ENCODE data around the gene TBXA2R.
"Not testable (repeated sequence)": the region's sequence is repeated elsewhere in the genome, so short reads cannot be mapped to it uniquely, and the experiment has no call there.

TBXA2R gene

DNA sequence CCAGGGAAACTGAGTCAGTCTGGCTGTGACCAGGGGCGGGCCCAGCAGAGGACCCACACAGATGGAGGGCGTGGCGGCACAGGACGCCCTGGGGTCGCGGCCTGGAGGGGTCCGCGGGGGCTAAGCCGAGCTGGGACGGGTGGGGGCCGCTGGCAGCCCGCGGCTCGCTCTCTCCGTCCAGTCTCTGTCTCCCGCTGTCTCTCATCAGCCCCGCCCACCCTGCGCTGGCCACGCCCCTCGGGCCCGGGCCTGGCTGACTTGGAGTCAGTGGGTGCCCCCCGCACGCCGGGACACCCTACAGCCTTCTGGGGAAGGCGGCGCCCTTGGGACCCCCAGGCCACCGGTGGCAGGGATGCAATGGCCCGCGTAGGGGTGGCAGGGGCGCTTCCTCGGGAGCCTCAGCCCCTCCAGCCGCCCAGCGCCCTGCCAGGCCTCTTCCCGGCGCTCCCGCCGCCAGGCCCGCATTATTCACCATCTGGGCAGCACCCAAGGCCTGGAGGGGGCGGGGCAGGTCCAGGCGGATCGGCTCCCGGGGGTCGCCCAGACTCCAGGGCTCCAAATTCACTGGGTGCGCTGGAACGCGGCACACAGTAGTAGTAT, at the start of gene TBXA2R:
TBXA2R (minus strand) TSS at position 186 of the 600 bp plus-strand sequence. CDS start 6,241 bp downstream, outside the sequence.
- DNase-seq (ENCODE audit: low read depth in 3 of 3, low spot score in 1 of 3) = peak in 1 of 3 donors; percentile 51

DNA sequence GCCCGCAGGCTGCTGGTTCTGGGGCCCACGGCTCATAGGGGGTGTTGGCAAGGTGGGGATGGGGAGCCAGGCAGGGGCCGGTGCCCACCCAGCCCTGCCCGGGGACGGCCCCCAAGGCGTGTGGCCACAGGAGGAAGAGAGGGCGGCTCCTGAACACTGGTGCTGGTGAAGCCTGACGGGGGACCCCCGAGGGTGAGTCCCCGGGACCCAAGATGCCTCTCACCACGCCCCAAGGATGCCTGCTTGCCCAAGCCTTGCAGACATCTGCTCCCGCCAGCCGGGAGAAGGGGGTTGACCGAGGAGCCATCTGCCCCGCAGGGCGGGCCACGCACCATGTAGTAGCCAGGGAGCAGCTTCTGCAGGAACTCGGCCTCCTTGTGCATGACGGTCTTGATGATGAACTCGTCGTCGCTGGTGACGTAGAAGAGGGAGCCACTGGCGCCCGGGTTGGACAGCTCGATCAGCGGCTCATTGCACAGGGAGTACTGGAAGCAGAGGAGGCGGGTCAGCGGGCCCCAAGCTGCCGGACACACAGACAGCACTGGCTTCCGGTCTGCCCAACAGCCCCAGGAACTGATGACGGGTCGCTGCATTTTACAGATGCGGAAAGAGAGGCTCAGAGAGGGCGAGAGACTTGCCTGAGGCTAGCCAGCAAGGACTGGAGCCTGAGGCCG, 49.5 kb upstream of the TBXA2R start:
- DNase-seq (ENCODE audit: low read depth in 3 of 3, low spot score in 1 of 3) = no peak

DNA sequence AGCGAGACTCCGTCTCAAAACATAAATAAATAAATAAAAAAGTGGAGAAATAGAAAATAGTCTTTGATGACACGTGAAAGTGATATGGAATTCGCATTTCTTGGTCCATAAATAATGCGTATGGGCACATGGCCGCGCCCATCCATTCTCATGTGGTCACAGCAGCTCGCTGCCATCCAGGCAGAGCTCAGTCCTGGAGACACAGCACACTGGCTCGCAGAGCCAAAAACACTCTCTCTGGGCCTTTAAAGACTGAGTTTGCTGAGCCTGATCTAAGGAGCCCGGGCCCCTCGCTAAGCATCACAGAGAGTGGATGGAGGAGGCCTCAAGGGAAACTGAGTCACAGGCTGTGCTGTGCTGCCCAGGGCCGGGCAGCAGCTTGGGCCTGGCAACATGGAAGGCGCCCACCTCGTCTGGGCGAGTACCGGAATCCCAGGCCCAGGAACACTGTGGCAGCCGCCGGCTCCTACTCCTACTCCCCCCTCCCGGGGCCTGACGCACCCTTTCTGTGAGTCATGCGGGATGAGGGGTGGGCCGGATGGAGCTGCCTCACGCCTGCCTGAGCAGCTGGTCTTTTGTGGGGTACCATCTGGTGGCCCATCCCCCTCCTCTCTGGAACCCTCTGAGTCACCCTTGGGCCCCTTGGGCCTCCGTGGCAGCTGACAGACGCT, 48.9 kb upstream of the TBXA2R start:
- no peak for DNase-seq (ENCODE audit: low read depth in 3 of 3, low spot score in 1 of 3)

DNA sequence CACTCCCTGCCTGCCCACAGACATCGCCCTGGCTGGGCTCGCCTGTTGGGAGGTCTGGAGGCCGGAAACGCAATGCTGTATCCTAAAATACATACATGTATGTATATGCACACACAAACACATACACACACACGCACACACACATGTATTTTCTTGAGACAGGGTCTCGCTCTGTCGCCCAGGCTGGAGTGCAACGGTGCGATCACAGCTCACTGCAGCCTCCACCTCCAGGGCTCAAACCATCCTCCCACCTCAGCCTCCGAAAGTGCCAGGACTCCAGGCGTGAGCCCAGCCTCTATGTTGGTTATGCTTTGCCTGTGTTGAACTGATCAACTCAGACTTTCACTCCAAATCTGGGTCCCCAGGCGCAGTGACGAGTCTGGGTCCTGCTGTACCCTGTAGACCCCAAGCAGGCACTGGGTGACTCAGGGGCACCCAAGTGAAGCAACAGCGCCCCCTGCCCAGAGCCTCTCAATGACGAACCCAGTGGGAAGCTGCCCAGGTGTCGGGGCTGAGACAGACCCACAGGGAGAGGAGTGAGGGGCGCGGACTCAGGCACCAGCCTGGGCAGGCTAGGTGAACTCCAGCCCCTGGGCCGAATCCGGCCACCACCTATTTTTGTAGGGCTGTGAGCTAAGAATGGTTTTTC, 47.3 kb upstream of the TBXA2R start:
- no peak for DNase-seq (ENCODE audit: low read depth in 3 of 3, low spot score in 1 of 3)

DNA sequence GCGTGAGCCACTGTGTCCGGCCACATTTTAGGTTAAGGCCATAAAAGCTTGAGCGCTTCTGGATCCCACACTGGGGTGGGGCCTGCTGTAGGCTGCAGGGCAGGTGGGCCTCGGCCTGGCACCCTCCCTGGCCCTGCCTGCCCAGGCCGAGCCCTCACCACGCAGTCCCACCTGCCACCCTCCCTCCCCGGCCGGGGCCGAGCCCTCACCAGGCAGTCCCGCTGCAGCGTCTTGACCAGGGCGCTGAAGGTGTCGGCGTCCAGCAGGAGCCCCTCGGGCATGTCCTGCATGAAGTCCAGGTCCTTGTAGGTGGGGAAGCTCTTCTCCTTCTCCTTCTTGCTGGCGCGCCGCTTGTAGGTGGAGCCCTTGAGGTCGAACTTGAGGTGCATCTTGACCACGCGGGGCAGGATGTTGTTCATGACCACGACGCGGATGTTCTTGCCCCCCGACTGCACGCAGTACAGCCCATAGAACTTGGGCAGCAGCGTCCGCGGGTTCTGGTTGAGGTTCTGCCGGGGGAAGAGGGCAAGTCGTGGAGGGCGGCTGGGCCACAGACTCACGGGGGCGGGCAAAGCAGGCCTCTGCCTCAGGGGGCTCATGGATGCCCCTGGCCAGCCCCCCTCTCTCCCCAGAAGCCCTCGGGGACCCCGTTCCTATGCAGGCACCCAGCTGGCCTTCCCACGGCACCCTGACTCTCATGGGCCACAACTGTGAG, 46.6 kb upstream of the TBXA2R start:
- DNase-seq (ENCODE audit: low read depth in 3 of 3, low spot score in 1 of 3) = no peak

DNA sequence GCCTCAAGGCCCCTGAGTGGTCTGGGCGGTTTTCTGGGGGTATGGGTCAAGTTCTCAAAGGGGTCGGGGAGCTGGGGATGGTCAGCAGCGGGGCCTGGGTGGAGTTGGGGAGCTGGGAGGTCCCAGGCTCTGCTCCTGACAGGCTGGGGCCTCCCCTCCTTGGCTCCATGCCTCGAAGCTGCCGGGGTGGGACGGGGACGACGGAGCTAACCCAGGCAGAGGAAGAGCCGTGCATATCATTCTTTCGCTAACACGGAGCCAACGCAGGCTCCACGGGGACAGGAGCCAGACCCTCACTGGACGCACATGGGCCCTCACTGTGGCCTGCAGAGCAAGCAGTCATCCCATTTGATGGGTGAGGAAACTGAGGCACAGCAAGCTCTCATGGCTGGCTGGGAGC, 45.7 kb upstream of the TBXA2R start:
- no peak for DNase-seq (ENCODE audit: low read depth in 3 of 3, low spot score in 1 of 3)

DNA sequence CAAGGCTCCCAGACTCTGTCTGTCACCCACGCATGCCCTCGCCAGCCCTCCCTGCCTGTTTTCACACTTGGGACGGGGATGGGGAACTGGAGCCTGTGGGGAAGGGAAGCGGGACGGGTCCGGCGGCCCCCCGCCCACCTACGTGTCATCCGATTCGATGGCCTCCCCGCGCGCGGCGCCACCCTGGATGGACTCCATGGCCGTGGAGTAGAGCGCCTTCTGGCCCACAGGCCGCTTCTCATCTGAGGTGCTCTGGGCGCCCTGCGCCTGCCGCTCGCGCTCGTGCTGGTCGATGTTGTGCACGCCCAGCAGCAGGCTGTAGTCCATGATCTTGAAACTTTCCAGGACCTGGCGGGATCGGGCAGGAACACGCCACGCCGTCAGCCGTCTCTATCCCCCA, 45.0 kb upstream of the TBXA2R start:
- DNase-seq (ENCODE audit: low read depth in 3 of 3, low spot score in 1 of 3) = no peak

DNA sequence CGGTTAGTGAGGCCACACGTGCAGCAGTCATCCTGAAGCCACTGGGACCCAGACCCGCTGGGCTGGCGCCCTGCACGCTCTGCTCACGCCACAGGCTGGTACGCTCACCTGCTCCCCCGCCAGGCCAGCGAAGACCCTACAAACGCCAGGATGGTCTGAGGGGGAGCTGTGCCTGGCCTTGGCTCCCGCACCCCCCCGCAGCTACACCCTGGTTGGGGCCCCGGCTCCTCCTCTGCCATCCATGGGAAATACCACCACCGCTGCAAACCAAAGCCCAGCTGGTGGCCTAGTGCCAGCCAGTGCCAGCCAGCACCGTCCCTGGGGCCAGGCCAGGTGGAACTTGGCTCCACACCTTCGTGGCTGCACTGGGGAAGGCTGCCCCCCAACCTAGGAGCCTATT, 43.2 kb upstream of the TBXA2R start:
- no peak for DNase-seq (ENCODE audit: low read depth in 3 of 3, low spot score in 1 of 3)

DNA sequence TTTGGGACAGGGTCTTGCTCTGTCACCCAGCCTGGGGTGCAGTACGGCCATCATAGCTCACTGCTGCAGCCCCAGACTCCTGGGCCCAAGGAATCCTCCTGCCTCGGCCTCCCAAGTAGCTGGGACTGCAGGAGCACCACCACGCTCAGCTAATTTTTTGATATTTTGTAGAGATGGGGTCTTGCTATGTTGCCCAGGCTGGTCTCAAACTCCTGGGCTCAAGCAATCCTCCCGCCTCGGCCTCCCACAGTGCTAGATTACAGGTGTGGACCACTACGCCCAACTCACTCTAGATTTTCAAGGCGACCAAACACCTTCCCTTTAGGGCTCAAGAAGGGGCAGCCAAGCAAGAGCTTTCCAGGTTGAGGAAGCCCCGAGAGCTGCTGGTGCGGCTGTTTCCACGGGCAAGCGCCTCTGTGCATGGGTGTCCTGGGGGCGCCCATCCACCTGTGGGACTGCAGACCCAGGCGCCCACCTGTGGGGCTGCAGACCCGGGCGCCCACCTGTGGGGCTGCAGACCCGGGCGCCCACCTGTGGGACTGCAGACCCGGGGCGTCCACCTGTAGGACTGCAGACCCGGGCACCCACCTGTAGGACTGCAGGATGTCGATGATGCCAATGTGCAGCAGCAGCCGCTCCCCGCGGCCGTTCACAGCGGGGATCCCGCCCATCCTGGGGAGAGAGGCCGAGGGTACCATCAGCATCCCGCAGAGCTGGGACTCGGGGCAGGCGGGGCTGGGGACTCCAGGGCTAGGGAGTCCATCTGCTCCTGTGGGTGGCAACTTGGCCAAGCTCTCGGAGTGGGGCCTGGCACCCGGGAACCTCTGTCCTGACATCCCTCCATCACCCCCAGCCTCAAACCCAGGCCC, 41.6 kb upstream of the TBXA2R start:
- DNase-seq (ENCODE audit: low read depth in 3 of 3, low spot score in 1 of 3) = no peak

DNA sequence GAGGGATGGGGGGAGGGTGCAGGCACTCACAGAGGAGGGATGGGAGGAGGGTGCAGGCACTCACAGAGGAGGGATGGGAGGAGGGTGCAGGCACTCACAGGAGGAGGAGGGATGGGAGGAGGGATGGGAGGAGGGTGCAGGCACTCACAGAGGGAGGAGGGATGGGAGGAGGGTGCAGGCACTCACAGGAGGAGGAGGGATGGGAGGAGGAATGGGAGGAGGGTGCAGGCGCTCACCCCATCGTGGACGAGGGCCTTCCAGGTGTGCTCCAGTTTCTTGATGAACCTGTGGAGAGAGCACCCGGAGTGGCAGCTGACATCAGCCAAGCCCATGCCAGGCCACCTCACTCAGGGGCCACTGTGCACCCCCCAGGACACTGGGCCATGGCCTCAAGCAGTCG, 40.4 kb upstream of the TBXA2R start:
- DNase-seq (ENCODE audit: low read depth in 3 of 3, low spot score in 1 of 3) = not testable (repeated sequence)

DNA sequence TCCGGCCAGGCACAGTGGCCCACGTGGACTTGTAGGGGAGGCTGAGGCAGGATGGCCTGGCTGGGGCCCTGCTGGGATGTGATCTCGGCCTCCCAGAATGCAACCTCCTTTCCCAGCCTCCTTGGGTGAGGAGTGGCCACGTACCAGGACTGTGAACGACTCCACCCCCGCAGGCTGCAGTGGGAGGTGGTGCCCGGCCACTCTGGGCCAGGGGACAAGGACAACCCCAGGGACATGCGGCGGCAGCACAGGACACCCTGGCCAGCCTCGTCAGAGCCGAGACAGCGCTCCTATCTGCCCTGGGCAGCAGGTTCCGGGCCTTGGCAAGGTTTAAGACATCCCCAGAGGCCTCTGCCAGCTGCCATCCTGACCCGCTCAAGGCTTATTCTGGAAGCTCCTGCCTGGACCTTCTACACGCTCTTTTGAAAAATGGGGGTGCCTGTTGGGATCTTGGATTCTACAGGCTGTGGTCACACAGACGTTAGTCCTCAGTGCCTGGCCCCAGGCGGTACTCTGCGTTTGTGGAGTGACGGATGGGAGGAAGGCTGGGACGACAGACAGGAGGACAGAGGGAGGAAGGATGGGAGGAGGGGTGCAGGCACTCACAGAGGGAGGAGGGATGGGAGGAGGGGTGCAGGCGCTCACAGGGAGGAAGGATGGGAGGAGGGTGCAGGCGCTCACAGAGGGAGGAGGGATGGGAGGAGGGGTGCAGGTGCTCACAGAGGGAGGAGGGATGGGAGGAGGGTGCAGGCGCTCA, 39.8 kb upstream of the TBXA2R start:
- no peak for DNase-seq (ENCODE audit: low read depth in 3 of 3, low spot score in 1 of 3)

DNA sequence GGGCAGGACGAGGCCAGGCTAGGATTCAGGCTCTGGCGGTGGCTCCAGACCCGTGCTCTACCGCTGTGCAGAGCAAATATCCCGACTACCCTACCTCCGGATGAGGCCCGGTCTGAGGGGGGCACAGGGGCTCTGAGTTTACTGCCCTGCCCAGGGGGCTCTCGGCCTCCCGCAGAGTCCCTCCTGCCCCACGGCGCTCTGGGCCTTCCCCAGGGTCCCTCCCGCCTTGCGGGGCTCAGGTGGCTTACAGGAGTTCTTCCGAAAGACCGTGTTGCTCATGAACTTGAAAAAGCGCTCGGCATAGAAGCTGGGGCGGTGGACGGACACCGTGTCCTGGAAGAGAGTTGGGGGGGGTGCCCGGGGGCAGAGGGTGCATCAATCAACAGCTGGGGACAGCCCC, 39.1 kb upstream of the TBXA2R start:
- DNase-seq (ENCODE audit: low read depth in 3 of 3, low spot score in 1 of 3) = no peak

DNA sequence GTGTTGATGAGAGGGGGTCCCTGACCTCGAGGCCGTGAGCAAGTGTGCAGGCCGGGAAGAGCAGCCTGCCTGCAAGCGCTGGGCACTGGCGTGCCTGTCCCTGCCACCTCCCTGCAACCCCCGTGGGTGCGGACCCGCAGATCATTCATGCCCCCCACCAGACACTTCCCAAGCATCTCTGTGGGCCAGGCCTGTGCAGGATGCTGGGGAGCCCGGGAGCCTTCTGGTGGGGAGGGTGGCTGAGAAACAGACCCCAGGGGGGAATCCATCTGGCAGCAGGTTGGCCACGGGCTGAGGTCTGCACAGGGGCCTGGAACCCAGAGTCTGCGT, 38.4 kb upstream of the TBXA2R start:
- no peak for DNase-seq (ENCODE audit: low read depth in 3 of 3, low spot score in 1 of 3)

DNA sequence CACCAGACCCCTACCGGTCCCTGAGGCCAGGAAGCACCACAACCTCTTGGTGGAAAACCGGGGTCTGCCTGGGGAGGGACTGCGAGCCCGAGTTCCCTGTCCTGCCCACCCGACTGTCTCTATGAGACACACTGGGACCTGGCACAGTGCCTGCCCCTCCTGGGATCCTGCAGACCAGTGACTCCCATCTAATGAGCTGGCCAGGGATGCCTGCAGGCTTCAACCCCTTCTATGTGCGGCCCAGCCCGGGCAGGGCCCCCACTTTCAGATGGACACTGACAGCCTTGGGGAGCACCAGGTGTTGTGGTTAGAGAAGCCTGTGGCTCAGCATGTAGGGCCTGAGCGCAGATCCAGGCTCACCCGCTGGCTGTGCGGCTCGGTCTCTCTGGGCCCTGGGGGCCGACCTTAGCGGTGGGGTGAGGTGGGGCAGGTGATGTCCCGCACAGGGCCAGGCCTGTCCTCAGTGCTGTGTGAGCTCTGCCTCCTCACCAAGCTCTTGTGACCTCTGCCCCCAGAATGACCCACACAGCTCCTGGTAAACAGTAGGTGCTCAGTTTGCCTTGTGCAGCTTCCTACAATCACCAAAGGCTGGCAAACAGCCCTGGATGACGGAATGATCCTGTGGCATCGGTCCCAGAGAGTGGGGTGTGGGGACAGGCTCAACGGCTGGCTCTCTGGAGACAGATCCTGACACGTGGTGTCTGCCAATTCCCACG, 37.8 kb upstream of the TBXA2R start:
- no peak for DNase-seq (ENCODE audit: low read depth in 3 of 3, low spot score in 1 of 3)

DNA sequence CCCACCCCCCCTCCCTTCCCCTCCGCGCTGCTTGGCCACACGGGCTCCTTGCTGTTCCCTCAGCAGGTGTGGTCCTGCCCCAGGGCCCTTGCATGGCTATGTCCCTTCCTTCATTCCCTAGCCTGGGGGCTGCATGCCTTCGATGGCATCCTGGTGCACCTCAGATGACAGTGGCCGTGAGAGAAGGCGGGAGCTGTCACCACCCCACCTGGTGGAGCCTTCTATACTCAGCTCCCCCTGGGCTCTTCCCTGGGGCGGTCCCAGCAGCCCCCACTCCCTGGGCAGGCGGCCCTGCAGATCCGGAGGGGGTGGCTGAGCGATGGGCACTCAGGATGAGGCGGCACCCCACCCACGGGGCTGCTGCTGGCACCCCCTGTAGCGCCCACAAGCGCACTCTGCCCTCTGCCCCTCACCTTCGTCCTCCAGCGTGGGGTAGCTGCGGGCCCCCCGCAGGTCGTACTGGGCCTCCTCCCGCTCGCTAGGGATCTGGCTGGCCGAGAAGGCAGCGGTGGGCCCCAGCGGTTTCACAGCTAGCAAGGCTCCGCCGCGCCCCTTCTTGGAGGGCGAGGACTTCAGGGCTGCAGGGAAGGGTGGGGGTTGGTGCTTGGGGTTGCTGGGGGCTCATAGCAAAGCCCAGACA, 37.1 kb upstream of the TBXA2R start:
- DNase-seq (ENCODE audit: low read depth in 3 of 3, low spot score in 1 of 3) = no peak

DNA sequence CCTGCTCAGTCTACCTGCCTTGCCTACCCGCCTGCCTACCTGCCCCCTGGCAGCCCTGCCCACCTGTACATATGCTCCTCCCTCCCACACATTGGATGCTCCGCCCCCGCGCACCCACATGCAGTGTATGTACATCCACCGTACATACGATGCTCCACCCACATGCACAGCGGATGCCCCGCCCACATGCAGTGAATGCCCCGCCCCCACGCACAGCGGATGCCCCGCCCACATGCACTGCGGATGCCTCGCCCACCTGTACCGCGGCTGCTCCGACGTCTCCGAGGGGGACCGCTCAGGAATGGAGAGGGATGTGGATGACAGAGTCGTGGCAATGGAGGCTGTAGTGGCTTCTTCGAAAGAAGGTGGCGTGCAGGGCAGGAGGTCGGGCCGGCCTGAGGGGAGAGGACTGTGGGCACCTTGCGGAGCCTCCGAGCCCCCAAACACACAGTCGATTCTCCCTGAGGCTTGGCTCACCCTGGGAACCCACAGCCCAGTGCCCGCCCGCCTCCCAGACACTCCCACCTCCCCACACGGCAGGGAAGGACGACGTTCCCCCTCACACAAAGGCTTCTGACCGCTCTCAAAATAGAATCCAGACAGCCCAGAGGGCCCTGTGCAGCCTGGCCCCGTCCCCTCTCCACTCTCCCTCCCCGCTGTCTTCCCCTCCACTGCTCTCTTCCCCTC, 36.5 kb upstream of the TBXA2R start:
- DNase-seq (ENCODE audit: low read depth in 3 of 3, low spot score in 1 of 3) = no peak

DNA sequence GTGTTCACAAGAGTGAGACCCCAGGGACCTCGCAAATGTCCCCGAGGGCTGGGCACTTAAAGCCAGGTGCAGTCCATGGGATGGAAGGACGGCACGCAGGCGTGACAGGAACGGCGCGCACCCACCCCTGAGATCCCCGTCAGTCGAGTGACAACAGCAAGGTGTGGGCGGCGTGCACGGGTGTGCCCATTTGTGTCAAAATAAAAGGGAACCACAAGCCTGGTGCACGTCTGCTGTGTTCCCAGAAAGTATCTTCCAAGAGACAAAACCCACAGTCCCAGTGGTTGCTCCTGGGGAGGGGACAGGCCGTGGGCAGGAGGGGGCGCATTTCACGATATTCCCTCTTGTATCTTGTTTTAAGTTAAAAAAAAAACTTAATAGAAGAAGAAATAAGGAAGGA, 35.6 kb upstream of the TBXA2R start:
- no peak for DNase-seq (ENCODE audit: low read depth in 3 of 3, low spot score in 1 of 3)
